Dedifferentiated amniotic fluid mesenchymal stem cell (primary cell): ENCODE data around the gene PCSK1.
"Not testable (repeated sequence)": the region's sequence is repeated elsewhere in the genome, so short reads cannot be mapped to it uniquely, and the experiment has no call there.

Source experiments
- DNase-seq: peaks from one replicate; pipeline ENCODE4 v3.0.0-alpha.2; 2016; ENCODE audit errors: extremely low spot score

PCSK1 gene

DNA sequence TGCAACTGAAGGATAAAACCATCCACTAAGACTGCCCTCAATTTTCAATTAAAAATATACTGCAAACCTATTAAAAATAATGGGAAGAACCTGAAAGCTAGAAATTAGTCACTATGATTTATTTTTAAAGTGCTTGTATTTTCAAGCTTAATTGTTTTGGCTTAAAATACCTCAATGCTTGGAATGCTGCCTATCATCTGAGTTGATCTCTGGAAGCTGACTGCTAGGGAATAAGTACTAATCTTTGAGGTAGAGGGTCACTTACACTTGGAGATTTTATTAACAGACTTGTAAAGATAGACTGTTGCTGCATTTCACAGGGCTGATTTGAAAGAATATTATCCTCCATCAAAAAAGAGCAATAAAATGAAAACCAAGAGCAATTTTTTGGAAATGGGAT lies 6.2 kb downstream of the PCSK1 start:
- no peak for DNase-seq

DNA sequence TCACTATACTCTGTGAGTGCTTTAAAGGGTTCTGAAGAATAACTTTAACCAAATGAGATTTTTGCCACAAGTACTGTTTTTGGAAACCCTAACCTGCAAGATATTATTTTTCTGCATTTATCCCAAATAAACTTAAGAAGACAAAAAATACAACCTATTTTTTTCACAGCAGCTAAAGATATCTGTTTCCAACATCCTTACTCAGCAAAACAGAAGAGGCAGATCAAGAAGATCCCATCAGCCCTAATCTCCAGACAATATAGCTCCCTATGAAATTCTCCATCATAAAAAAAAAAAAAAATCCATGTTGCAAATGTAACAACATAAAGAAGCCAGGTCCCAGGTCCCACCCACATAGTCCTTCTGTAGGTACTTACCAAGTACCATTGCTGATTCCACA lies 7.6 kb downstream of the PCSK1 start:
- no peak for DNase-seq

DNA sequence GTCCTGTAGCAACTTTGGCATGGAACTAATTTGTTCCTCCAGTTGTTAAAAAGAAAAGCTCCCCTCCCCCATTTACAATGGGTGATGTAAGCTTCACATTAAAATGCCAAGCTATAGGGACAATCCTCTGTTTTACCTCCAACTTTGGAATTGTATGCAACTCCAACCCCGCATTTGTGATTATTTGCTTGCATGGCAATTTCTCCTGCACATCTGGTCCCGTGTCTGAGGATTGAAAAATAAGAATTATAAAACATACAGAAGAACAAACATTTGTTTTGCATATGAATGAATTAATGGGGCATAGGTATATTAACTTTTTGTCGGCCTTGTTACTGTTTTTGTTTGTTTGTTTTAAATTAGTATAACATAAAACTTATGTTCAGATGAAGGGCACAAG lies 17.2 kb downstream of the PCSK1 start:
- no peak for DNase-seq

DNA sequence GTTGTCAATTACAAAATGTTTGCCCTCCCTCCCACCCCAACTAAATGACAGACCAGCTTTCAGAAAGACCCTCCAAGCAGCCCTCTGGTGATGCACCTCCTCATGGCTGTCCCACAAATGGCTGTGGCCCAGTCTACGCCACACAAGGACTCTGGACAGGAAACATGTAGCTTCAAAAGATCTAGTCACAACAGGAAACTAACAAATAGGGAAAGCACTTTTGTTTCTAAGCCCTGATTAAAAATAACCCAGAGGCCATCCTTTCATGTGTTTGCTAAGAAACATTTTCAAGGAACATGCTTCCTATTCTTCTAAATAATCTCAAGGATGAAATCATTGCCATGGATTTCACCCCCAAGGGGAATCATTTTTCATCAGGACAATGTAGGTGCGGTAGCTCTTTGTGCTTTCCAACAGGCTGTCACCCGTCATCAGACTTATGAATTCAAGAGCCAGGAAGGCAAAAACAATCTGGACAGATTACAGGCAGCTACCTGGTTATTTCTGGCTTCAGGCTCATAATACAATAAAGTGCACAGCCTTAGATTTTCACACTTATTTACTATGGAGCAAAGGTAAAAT lies 20.1 kb downstream of the PCSK1 start:
- no peak for DNase-seq

DNA sequence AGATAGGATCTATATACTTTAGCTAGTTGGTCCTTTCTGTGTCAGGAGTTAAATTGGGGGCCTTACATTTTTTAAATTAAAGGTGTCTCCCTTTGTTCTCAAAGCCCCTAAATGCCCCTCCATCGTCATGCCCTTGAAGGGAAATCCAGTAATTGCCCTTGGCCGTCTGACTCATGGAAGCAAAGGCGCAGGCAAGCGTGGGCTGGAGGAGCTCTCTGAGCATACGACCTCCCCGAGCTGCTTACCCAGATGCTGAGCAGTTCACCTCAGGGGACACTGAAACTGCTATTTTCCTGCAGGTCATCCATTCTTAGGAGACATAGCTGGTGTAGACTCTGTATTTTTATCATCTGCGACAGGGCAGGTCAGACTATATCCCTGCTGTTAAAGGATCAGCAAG lies 23.0 kb downstream of the PCSK1 start:
- no peak for DNase-seq

DNA sequence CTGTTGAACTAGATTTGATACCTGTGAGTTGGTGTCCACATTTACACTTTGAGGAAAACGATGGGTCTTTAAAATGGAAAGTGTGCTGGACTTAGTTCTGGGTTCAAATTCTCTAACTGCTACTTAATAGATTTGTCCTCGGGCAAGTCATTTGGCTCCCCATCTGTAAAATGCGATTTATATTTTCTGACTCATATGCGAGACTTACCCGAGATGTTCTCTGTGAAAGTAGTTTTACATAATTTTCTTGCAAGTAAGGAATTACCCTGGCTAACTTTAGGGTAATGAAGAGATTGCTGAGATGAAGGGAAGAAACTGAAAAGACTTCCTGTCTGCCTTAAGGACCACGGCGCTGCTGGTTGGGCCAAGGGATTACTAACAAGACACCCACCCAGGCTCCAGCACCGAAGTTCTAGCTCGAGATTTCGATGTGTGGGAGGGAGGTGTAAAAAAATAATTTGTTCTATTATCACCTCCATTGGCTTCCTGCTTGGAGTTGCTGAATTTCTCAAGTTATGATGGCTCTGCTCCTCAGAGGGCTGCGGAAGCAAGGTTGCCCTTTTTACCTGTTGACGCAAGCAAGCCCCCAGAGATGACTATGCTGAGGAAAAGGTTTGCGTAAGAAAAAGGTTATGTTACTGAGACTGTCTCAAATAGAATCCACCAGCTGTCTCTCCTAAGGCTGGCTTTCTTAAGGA lies 24.1 kb downstream of the PCSK1 start:
- no peak for DNase-seq

DNA sequence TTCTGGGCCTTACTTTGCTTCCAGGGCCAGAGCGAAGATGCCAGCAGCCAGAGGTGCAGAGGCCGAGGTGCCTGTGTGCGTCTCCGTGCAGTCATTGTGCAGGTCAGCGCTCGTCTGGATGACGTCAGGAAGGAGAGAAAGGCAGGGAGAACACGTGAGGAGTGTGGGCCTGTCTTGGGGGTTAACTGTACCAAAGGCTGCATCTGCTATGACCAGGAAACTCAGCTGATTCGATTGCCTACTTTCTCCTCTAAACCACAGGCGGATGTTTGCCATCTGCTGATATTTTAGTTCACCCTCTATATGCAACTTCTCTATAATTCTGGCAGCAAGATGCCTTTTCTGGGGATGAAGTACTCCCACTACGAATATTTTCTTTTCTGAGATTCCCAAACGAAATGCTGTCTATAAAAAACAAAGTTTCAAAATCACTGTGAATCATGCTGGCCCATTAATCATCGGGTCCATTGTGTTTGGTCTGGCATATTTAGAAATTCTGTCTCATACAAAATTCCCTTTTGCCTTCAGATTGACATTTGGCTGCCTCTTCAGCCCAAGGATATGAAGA lies 24.8 kb downstream of the PCSK1 start:
- DNase-seq: peak; percentile 19

DNA sequence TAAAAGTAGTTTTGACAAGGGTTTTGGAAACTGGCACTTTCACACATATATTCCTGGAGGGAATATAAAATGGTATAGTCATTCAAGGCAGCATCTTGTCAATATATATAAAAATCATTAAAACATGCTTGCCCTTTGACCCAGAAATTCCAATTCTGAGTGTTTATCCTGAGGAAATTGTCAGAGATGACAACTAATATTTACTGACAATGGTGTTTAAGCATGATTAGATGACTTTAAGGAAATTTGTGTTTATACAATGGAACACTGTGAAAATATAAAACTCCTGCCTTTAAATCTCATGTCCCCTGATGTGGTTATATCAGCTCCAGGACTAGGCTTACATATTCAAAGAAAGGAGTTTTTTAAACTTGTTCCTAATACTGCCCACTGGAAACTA lies 25.6 kb downstream of the PCSK1 start:
- DNase-seq: no peak

DNA sequence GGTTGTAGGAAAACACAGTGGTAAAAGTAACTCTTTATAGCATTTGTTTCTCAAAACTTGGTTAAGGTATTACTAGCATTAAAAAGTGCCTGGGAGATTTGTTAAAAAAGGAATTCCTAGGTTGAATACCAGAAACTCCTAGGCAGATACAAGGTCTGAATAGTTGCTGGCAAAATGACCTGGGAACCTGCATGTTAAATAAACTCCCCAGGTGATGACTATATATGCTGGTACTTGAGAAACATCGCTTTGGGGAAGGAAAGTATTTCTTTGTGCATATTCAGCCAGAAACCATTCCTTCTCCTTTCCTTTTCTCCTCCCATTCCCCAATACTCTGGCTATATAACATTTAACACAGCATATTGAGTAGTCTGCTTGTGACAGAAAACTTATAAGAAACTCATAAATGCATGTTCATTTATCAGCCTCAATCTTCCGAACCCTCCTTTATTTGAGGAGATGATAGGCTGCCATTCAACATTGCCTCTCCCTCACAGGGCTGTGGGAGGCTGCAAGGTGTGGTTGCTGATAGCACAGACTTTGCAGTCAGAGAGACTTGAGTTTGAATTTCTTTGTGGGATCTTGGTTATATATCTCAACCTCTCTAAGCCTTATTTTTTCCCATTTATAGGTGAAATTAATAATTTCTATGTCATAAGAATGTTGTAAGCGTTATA lies 28.7 kb downstream of the PCSK1 start:
- DNase-seq: no peak

DNA sequence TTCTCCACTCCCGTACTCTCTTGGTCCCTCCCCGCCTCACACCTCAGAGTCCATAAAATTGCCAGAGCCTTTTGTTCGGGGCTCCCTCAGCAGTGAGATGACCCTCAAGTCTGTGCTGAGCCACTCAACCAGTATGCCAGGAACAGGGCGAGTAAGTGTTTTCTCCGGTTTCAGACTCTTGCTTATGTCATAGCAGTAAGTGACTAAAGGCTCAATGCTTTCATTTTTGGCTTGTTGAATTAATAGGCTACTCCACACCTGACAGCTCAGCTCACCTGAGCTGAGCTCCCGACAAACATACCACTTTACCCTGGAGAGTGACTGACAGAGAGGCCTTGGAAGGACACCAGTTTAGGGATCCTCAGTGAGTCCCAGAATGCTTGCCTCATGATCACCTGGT lies 30.5 kb downstream of the PCSK1 start:
- no peak for DNase-seq

DNA sequence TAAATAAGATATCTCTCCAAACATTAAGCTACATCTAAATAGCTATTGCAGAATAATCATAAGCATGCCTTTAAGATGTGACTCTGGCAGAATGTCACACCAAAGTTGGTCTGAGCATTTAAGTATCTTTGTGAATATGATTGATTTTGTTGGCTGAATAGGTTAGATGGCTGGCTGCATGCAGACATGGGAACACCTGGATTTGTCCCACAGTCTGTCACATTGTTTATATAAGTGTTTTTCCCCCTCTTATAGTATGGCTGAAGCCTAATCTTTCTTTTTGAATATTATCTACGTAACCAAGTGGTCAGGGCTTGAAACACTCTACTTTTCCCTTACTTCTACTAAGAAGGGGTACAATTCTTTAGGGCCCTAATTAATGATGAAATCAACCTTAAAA lies 36.2 kb downstream of the PCSK1 start:
- DNase-seq: no peak

DNA sequence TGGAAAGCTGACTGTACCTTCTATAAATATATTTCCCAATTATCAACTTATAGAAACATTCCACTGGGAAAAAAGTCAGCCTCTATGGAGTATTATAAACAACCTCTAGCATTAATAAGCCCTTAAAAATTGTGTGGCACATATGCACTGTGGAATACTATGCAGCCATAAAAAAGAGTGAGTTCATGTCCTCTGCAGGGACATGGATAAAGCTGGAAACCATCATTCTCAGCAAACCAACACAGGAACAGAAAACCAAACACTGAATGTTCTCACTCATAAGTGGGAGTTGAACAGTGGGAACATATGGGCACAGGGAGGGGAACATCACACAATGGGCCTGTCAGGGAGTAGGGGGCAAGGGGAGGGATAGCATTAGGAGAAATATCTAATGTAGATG lies 37.8 kb downstream of the PCSK1 start:
- DNase-seq: not testable (repeated sequence)

DNA sequence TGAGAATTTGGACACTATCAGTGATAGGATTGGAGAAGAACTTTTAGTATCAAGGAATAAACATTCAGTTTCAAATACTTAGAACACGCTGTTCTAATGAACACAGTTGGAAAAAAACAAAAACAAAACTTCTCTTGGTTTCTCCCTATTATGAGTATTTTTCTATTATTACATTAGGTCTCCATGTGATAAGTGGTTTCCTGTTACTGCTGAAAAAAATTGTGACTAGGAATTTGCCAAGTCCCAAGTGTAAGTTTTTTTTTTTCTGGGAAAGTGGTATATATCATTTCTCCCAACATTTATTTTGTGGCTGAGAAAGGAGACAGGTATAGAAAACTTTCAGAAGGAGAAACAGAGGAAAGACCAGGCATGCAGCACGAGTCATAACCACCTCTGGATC lies 41.1 kb downstream of the PCSK1 start:
- no peak for DNase-seq

DNA sequence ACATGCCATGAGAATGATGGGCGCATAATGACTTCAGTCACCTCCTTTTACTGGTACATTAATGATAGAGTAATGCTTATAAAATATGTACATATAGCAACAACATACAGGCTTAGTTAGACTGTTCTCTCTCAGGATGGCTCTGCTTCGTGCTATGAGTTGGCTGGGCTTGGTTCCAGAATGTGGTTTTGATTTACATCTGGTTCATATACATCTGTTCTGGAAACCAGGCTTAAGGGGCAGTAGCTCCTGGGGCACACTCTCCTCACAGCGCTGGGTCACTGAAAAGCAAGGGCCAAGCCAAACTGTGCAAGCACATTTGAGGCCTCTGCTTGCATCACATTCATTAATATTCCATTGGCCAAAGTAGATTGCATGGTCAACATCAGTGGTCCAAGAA lies 44.9 kb downstream of the PCSK1 start:
- peak; percentile 38 for DNase-seq

DNA sequence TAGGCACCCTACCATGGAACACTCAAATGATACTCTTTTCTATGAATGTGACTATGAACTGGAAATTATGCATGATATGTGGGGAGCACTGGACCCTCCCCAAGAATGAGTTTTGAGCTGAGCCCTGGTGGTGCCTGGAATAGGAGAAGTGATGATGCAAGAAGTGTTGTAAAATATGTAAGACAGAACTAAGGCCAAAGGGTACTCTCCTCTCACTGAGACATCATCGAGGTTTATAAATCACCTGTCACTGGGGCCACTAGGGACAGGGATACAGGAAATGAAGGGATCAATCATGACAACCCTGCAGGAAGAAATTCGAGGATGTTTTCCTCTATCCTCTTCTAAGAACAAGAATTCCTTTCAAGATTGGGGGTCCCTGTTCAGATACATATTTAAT lies 45.4 kb downstream of the PCSK1 start:
- DNase-seq: no peak

DNA sequence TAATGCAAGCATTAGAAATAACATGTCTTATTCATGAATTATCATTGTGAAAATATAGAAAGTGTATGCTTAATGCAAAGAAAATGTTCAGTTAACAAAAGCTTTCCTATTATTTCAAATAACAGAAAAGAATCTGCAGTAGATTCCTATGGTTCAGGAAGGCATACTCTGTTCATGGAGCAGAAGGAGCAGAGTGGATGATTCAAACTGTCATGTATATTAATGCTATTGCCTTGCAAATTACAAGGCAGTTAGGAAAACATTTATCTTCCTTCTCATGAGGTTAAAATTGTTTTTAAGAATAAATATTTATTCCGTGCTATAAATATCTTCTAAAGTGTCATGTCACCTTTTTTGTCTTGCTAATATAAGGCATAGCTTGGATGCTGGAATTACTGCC lies 47.5 kb downstream of the PCSK1 start:
- no peak for DNase-seq

DNA sequence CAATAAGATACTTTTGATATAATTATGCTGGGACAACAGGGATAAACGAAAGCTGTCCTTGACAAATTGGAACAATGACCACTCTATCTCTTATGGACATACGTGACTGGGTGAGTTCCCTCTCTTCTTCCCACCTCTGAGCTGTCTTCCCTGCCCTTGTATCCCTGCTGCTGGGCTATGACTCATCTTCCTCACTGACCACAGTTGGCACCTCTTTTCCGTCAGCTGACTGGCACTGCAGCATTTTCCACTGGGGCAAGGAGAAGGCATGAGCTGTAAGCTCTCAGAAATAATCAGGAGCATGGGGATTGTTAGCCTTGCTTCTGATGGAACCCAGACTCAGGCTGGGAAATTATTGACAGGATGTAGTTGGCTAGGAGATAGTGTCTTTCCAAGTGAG lies 48.7 kb downstream of the PCSK1 start:
- peak; percentile 81 for DNase-seq

DNA sequence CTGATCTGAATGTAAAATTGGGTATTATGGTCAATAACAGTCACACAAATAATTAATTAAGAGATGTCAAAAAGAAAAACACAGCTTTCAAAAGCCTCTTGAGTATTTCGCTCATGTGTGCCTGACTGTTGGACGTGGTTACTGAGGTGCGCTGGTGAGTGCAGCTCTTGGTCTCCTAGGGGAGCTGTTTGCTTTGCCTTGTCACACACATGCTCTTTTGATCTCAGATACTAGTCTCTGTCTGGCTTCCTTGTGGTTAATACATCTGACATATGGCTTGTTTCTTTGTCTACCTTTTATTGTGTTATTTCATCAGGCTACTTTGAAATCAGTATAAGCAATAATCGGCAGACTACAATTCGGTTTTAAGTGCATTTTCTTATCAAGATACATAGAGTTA lies 51.5 kb downstream of the PCSK1 start:
- DNase-seq: no peak

DNA sequence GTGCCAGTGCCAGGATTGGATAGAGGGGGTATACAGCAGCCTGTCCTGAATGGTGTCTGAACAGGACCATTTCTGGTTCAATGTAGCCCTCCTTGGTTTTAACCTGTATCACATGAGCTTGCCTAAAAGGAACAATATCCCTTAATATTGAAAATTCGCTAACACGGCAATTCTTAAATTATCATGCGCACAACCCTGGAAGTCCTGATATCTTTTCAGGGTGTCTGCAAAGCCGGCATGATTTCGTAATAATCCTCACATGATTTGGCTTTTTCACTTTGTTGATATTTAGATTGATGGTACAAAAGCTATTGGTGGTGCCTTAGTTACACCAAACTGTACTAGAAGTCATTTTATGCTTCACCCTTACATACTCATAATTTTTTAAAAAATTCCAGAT lies 53.2 kb downstream of the PCSK1 start:
- no peak for DNase-seq

DNA sequence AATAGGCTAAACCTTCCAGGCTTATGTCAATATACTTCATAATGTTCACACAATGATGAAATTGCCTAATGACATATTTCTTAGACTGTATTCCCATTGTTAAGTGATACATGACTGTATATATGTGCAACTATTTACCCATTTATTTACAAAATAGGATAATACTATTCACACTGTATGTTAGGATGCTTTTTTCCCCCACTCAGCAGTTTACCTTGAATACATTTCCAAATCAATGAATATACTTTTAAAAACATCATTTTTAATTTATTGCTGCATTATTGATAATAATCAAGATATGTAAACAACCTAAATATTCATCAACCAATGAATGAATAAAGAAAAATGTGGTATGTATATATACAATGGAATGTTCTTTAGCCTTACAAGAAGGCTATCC lies 55.5 kb downstream of the PCSK1 start:
- no peak for DNase-seq

DNA sequence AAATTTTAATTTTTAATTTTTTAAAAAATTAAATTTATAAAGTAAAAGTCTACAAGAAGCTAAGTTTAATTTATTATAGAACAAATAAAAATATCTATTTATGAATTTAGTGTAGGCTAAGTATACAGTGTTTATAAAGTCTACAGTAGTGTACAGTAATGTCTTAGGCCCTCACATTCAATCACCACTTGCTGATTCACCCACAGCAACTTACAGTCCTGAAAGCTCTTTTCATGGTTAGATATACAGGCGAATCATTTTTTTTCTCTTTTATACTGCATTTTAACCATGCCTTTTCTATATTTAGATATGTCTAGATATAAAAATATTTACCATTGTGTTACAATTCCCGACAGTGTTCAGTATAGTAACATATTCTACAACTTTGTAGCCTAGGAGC lies 55.9 kb downstream of the PCSK1 start:
- DNase-seq: no peak

DNA sequence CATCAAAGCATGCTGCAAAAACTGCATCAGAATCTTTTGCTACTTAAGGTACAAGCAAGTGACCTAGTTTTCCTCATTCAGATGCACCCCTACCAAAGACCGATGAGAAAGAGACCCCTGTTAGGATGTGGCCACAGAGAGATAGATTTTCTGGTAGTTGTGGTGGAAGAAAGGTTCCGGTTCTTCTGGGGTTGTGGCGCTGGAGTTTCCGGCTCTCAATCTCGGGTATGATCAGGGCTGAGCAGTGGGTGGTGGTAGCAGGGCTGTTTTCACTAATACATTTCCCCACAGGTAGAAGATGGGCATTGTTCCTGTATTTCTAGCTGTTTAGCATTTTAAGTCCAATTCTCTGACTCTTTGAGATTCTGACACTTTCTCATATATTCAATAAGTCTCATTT lies 58.4 kb downstream of the PCSK1 start:
- DNase-seq: no peak

DNA sequence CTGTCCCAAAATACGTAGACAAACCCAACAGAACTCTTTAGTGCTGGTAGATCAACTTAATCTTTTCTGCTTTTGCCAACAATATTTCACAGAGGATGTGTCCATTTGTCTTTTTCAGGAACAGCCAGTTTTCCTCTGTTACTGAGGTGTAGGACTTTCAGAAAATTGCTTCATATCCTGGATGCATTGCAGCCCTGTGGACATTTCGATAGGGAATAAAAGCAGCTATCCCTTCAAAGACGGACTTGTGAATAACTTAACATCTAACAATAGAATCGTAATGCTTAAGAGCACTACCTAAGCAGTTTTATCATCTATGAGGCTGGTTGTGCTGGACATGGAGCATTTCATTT lies 59.7 kb downstream of the PCSK1 start:
- DNase-seq: no peak
